H9 (cell line): ENCODE data around the gene PPP2R2B. TPM values are rescaled to one million over a fixed set of nuclear protein-coding genes. Genes with fewer than 3 reads are reported as not detected.

Experiments
- DNase-seq: peaks from one replicate; pipeline ENCODE4 v3.0.0-alpha.2; 2017
- H2AFZ ChIP-seq: one replicate; pipeline ENCODE4 v1.6.1; 2013; ENCODE audit warnings: mild to moderate bottlenecking, low read length, control low read depth, moderate library complexity
- H2AK5ac ChIP-seq: 2 replicates; pipeline ENCODE4 v1.6.1; 2013; ENCODE audit warnings: low read length, control low read depth, mixed read lengths; ENCODE audit not compliant: insufficient read length
- H2BK120ac ChIP-seq: one replicate; pipeline ENCODE4 v1.6.1; 2013; ENCODE audit warnings: low read depth, mild to moderate bottlenecking, low read length, control low read depth, inconsistent platforms; ENCODE audit not compliant: poor library complexity, severe bottlenecking
- H2BK12ac ChIP-seq: 2 replicates; pipeline ENCODE4 v1.6.1; 2013; ENCODE audit warnings: low read length, control low read depth, mixed read lengths, low read depth; ENCODE audit not compliant: insufficient read length
- H2BK15ac ChIP-seq: 2 replicates; pipeline ENCODE4 v1.6.1; 2013; ENCODE audit warnings: low read depth, low read length, control low read depth
- H2BK20ac ChIP-seq: one replicate; pipeline ENCODE4 v1.6.1; 2013; ENCODE audit warnings: low read depth, mild to moderate bottlenecking, low read length, control low read depth, inconsistent platforms; ENCODE audit not compliant: poor library complexity, severe bottlenecking
- H2BK5ac ChIP-seq: 2 replicates; pipeline ENCODE4 v1.6.1; 2013; ENCODE audit warnings: low read length, control low read depth, mixed read lengths; ENCODE audit not compliant: insufficient read length
- H3K14ac ChIP-seq: 2 replicates; pipeline ENCODE4 v1.6.1; 2013; ENCODE audit warnings: low read length, control low read depth; ENCODE audit not compliant: insufficient read depth
- H3K18ac ChIP-seq: 2 replicates; pipeline ENCODE4 v1.6.1; 2013; ENCODE audit warnings: low read depth, mild to moderate bottlenecking, mixed read lengths, low read length, control low read depth; ENCODE audit not compliant: insufficient read length
- H3K23ac ChIP-seq: 2 replicates; pipeline ENCODE4 v1.6.1; 2013; ENCODE audit warnings: low read length, control low read depth, mixed read lengths, low read depth; ENCODE audit not compliant: insufficient read length
- H3K23me2 ChIP-seq: 2 replicates; pipeline ENCODE4 v1.6.1; 2013; ENCODE audit warnings: low read depth, mild to moderate bottlenecking, mixed read lengths, low read length, control low read depth; ENCODE audit not compliant: insufficient read length, poor library complexity, severe bottlenecking
- H3K27ac ChIP-seq: 2 replicates; pipeline ENCODE4 v1.5.1; 2013; ENCODE audit warnings: low read length, control low read depth, mixed read lengths, low read depth; ENCODE audit not compliant: insufficient read length
- H3K27me3 ChIP-seq: 2 replicates; pipeline ENCODE4 v1.6.1; 2013; ENCODE audit warnings: low read length, control low read depth, inconsistent platforms; ENCODE audit not compliant: insufficient read depth
- H3K4ac ChIP-seq: 2 replicates; pipeline ENCODE4 v1.6.1; 2013; ENCODE audit warnings: low read depth, mild to moderate bottlenecking, control low read depth, inconsistent platforms, low read length, moderate library complexity
- H3K4me1 ChIP-seq: 2 replicates; pipeline ENCODE4 v1.6.1; 2013; ENCODE audit warnings: low read length, control low read depth, inconsistent platforms; ENCODE audit not compliant: insufficient read depth
- H3K4me2 ChIP-seq: 2 replicates; pipeline ENCODE4 v1.6.1; 2013; ENCODE audit warnings: low read length, control low read depth, mixed read lengths; ENCODE audit not compliant: insufficient read length, insufficient read depth
- H3K56ac ChIP-seq: 2 replicates; pipeline ENCODE4 v1.6.1; 2013; ENCODE audit warnings: low read depth, mild to moderate bottlenecking, mixed read lengths, low read length, control low read depth; ENCODE audit not compliant: insufficient read length
- H3K79me1 ChIP-seq: 2 replicates; pipeline ENCODE4 v1.6.1; 2013; ENCODE audit warnings: low read depth, mild to moderate bottlenecking, moderate library complexity, low read length, control low read depth, inconsistent platforms; ENCODE audit not compliant: insufficient read depth, poor library complexity, severe bottlenecking
- H3K79me2 ChIP-seq: 2 replicates; pipeline ENCODE4 v1.6.1; 2013; ENCODE audit warnings: low read length, control low read depth, inconsistent platforms; ENCODE audit not compliant: insufficient read depth
- H3K9ac ChIP-seq: 2 replicates; pipeline ENCODE4 v1.6.1; 2013; ENCODE audit warnings: low read length, control low read depth, mixed read lengths; ENCODE audit not compliant: insufficient read length; ENCODE audit errors: extremely low read depth
- H3K9me3 ChIP-seq: one replicate; pipeline ENCODE4 v1.6.1; 2013; ENCODE audit warnings: low read depth, low read length, inconsistent platforms; ENCODE audit not compliant: control insufficient read depth
- H3T11ph ChIP-seq: one replicate; pipeline ENCODE4 v1.6.1; 2013; ENCODE audit warnings: mild to moderate bottlenecking, low read length, control low read depth, inconsistent platforms
- H4K20me1 ChIP-seq: one replicate; pipeline ENCODE4 v1.6.1; 2013; ENCODE audit not compliant: control insufficient read depth, insufficient read length, insufficient read depth
- H4K5ac ChIP-seq: 2 replicates; pipeline ENCODE4 v1.6.1; 2013; ENCODE audit warnings: low read depth, mild to moderate bottlenecking, mixed read lengths, low read length, control low read depth; ENCODE audit not compliant: insufficient read length
- H4K8ac ChIP-seq: replicated peaks from 2 replicates; pipeline ENCODE4 v1.6.1; 2013; ENCODE audit warnings: low read length, control low read depth, mixed read lengths, low read depth; ENCODE audit not compliant: insufficient read length
- H4K91ac ChIP-seq: 2 replicates; pipeline ENCODE4 v1.6.1; 2013; ENCODE audit warnings: low read depth, mild to moderate bottlenecking, moderate library complexity, mixed read lengths, low read length, control low read depth; ENCODE audit not compliant: insufficient read length
- H3K27ac Mint-ChIP-seq, 3 experiments: 2 replicates in 2 of 3; 3 replicates in 1 of 3; pipeline ENCODE4 v1.8.0; 2020 to 2021; ENCODE audit warnings: mixed read lengths in 3 of 3, mild to moderate bottlenecking in 1 of 3, moderate library complexity in 1 of 3
- H3K27me3 Mint-ChIP-seq: 2 replicates; pipeline ENCODE4 v1.8.0; 2021; ENCODE audit warnings: low read depth, mild to moderate bottlenecking, moderate library complexity, mixed read lengths
- H3K36me3 Mint-ChIP-seq, 3 experiments: 2 replicates in 2 of 3; 3 replicates in 1 of 3; pipeline ENCODE4 v1.8.0; 2020 to 2021; ENCODE audit warnings: low read depth in 3 of 3, mixed read lengths in 3 of 3; ENCODE audit not compliant: insufficient read depth in 1 of 3
- H3K4me1 Mint-ChIP-seq, 2 experiments: 2 replicates each; pipeline ENCODE4 v1.8.0; 2020; ENCODE audit warnings: mixed read lengths in 2 of 2
- H3K4me3 Mint-ChIP-seq, 2 experiments: 2 replicates in 1 of 2; 3 replicates in 1 of 2; pipeline ENCODE4 v1.8.0; 2020 to 2021; ENCODE audit warnings: mild to moderate bottlenecking in 2 of 2, mixed read lengths in 2 of 2, moderate library complexity in 1 of 2
- H3K9me3 Mint-ChIP-seq, 2 experiments: 2 replicates in 1 of 2; 3 replicates in 1 of 2; pipeline ENCODE4 v1.8.0; 2020; ENCODE audit warnings: mild to moderate bottlenecking in 2 of 2, mixed read lengths in 2 of 2, moderate library complexity in 1 of 2
- CTCF ChIP-seq: fragments of 200-600 bp; sonication (generic); conservative IDR thresholded peaks from 3 replicates; pipeline ENCODE4 v1.8.0; 2021; ENCODE audit warnings: antibody characterized with exemption, mild to moderate bottlenecking
- WGBS: extraction: QIAGEN DNeasy Blood & Tissue Kit; methylation state at CpG from one replicate; pipeline ENCODE4 v1.1.7; 2013; ENCODE audit warnings: missing lambda C conversion rate, low lambda C conversion rate, mixed read lengths; ENCODE audit not compliant: insufficient read length; ENCODE audit errors: extremely low coverage; 5-methylcytosine and 5-hydroxymethylcytosine counted together
- total RNA-seq: library from RNA; stranded (reverse); gene quantifications from 2 replicates; pipeline ENCODE4 v1.2.1, GENCODE V29; 2021

Gene PPP2R2B
- total RNA-seq, 1 experiment from 2014 or later: 14.3 TPM

GRCh38 chr5:146761811-146762210, 116.7 kb downstream of the PPP2R2B start:
- H2BK20ac ChIP-seq: no peak overlapping the region
- H3K9ac ChIP-seq: no peak overlapping the region
- H3K9me3 ChIP-seq: no peaks in the 10 kb centered on the region
- peaks cover 0 to 3% of the 10 kb centered on the region in 2 experiments; a peak in 2 of 5 replicates for H3K9me3 Mint-ChIP-seq
- H3K23me2 ChIP-seq: no peaks in the 10 kb centered on the region
- no peak for DNase-seq
- no peak overlapping the region for H2AK5ac ChIP-seq
- TF ChIP-seq CTCF: no peak
- no peak overlapping the region for H4K8ac ChIP-seq
- H3K27ac Mint-ChIP-seq: no peak overlapping the region
- no peaks in the 10 kb centered on the region for H3K27me3 ChIP-seq
- no peak overlapping the region for H3K14ac ChIP-seq
- H2BK12ac ChIP-seq: no peak overlapping the region
- H3K4me3 Mint-ChIP-seq: no peak overlapping the region
- H3K27ac ChIP-seq: no peak overlapping the region
- no peak overlapping the region for H4K5ac ChIP-seq
- no peaks in the 10 kb centered on the region for H3K79me2 ChIP-seq
- no peaks in the 10 kb centered on the region for H3K79me1 ChIP-seq
- no peak overlapping the region for H4K91ac ChIP-seq
- no peak overlapping the region for H3K4ac ChIP-seq
- WGBS: no CpG with 5 or more reads among the region's 1 CpG
- H2BK120ac ChIP-seq: no peak overlapping the region
- no peak overlapping the region for H2AFZ ChIP-seq
- no peak overlapping the region for H3K23ac ChIP-seq
- H3K4me1 ChIP-seq: no peaks in the 10 kb centered on the region
- H3K36me3 Mint-ChIP-seq: peaks cover 0 to 5% (median 4%) of the 10 kb centered on the region in 3 experiments; a peak in 1 of 7 replicates
- no peak overlapping the region for H2BK15ac ChIP-seq
- H2BK5ac ChIP-seq: no peak overlapping the region
- no peak overlapping the region for H3K56ac ChIP-seq
- H3K18ac ChIP-seq: no peak overlapping the region
- H3T11ph ChIP-seq: no peak overlapping the region
- H3K27me3 Mint-ChIP-seq: no peaks in the 10 kb centered on the region
- no peak overlapping the region for H3K4me2 ChIP-seq
- peaks cover 4 to 7% of the 10 kb centered on the region in 2 experiments; a peak in 3 of 4 replicates for H3K4me1 Mint-ChIP-seq
- H4K20me1 ChIP-seq: no peaks in the 10 kb centered on the region
